Hematopoietic multipotent progenitor cell treated with erythropoietin and hydrocortisone succinate and interleukin-3 and kit ligand, for 8 days (in vitro differentiated cells): ENCODE results near the gene CYP4F3.
"Not testable (repeated sequence)": the region's sequence is repeated elsewhere in the genome, so short reads cannot be mapped to it uniquely, and the experiment has no call there.

Source experiments
- DNase-seq: peaks from one replicate; pipeline ENCODE4 v3.0.0-alpha.2; 2015

The CYP4F3 gene

DNA sequence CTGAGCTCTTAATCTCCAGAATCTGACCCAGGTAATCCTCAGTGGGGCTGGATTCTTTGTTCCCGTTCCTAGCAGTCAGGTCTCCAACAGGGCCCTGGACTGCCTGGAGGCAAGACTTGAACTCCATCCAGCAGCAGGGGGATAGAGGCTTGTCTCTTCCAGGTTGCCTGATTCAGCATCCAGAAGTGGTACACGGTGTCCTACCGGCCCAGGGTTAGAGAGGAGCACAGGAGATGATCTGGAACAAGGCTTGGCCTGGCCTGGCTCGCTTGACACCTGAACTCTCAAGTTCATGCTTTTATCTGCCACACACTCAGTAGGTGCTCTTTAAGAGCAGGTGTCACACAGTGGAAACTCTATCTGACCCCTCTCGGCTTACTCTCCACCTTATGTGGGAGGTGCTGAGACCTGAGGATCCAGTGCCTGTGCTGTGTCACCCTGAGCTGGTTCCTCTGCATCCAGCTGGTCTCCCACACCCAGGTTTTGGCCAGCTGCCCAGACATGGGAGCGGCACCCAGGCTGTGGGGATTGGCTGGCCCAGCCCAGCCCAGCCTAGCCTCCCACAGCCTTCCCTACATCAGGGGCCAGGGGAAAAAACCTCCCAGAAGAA, at the start of gene CYP4F3:
TSS of gene CYP4F3 (plus strand) at position 604 of the 610 bp plus-strand sequence. CDS start 519 bp downstream, outside the sequence.
- DNase-seq = peak; percentile 98

GRCh38 chr19:15591796-15592195, 48.9 kb upstream of the CYP4F3 start:
- DNase-seq = no peak

DNA sequence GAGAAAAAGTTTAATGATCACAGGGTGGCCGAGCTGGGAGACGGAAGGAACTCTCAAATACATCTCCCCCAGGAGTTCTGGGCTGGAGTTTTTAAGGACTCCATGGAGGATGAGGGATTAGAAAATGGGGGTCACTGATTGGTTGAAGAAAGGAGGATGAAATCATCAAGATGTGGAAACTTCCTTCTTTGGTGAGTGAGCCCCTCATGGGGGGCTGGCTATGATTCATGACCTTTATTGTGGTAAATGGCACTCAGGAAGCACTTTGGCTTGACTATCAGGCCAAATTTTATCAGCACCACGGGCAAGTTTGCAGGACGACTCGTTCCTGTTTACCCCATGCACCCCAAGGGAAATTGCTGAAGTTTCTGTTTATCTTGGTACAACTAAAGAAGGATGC, 48.2 kb upstream of the CYP4F3 start:
- DNase-seq = not testable (repeated sequence)

- DNase-seq = not testable (repeated sequence)
These were observed 46.9 kb upstream of the CYP4F3 start for GRCh38 chr19:15593766-15594165.

- no peak for DNase-seq
These were observed 45.6 kb upstream of the CYP4F3 start for GRCh38 chr19:15595069-15595468.

DNA sequence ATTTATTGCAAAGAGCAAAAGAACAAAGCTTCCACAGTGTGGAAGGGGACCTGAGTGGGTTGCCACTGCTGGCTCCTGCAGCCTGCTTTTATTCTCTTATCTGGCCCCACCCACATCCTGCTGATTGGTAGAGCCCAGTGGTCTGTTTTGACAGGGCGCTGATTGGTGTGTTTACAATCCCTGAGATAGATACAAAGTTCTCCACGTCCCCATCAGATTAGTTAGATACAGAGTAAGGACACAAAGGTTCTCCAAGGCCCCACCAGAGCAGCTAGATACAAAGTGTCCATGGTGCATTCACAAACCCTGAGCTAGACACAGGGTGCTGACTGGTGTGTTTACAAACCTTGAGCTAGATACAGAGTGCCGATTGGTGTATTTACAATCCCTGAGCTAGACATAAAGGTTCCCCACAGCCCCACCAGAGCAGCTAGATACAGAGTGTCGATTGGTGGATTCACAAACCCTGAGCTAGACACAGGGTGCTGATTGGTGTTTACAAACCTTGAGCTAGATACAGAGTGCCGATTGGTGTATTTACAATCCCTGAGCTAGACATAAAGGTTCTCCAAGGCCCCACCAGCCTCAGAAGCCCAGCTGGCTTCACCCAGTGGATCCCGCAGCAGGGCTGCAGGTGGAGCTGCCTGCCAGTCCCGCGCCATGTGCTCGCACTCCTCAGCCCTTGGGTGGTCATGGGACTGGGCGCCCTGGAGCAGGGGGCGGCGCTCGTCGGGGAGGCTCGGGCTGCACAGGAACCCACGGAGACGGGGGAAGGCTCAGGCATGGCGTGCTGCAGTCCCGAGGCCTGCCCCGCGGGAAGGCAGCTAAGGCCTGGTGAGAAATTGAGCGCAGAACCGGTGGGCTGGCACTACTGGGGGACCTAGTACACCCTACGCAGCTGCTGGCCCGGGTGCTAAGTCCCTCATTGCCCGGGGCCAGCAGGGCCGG, 32.4 kb upstream of the CYP4F3 start:
- DNase-seq = not testable (repeated sequence)

DNA sequence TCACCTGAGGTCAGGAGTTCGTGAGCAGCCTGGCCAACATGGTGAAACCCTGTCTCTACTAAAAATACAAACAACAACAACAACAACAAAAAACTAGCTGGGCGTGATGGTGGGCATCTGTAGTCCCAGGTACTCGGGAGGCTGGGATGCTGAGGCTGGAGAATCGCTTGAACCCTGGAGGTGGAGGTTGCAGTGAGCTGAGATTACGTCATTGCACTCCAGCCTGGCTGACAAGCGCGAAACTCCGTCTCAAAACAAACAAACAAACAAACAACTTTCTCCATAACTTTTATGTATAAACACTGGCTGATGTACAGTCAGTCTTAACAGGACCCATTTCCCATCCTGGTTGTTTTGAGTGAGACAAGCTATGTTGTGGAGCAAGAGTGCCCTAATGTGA, 31.4 kb upstream of the CYP4F3 start:
- DNase-seq = no peak

DNA sequence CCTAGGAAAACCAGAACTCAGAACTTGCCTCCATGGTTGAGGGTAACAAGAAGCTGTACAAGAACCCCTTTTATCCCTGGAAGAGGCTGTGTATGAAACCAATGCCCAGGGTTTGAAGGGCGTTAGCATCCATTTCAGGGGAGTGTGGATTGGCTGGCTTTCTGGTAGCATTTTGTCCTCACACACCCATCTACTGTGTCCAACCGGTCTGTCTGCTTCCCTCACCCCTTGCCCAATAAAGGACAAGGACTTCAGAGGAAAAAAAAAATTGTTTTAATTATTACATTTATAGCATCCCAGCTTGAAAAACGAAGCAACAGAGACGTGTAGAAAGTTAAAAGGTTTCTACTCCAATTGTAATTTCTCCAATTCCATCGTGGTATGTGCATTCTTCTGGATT, 28.4 kb upstream of the CYP4F3 start:
- DNase-seq = no peak

DNA sequence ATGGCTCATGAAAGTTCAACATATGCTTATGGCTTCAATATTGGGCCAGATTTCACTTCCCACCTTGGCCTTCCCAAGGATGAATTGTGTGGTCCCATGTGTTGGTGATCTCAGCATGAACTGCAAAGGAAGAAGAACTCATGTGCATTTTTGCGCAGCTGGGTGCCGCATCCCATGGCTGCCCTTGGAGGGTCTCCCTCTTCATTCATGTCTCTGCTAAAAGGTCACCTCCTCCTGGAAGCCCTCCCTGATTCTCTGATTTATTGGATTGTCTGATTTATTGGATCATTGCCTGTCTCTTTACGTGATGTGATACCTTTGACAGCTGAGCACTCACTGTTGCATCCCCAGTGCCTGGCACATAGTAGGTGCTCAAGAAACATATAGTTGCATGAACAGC, 27.4 kb upstream of the CYP4F3 start:
- no peak for DNase-seq

DNA sequence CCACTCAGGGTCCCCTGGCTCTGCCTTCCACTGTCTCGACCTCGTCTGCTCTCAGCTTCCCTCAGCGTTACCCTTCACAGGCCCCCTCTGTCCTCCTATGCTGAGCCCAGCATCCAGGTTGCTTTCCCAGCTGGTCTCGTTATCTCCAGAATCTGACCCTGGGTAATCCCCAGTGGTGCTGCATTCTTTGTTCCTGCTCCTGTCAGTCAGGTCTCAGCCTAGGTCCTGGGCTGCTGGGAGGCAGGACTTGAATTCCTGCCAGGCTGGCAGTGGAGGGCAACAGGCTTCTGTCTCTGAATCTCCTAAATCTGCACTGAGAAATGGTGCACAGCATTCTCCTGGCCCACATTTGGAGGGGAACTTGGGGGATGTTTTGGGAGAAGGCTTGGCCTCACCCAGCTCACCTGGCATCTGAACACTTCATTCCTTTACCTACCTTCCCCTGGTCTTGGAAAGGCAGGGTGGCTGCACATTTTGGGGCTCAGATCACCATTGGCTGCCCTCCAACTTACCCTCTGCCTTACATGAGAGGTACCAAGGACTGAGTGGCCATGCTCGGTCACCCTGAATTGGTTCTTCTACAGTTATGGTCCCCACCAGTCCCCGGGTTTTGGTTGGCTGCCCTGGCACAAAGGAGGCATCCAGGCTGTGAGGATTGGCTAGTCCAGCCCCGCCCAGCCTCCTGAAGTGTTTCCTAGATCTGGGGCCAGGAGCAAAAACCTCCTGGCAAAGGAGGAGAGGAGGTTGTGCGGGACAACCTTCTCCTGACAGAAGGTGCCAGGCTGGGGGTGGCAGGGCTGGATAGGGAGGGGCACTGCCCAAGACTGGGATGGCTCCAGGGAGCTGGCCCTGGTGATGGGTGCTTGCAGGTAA, 26.0 kb upstream of the CYP4F3 start, which contains the start of gene CYP4F8:
TSS of gene CYP4F8 (plus strand) at position 712 of the 873 bp plus-strand sequence. CDS start 399 bp downstream, outside the sequence.
- no peak for DNase-seq

- no peak for DNase-seq
These were observed 25.2 kb upstream of the CYP4F3 start for GRCh38 chr19:15615526-15615925.

DNA sequence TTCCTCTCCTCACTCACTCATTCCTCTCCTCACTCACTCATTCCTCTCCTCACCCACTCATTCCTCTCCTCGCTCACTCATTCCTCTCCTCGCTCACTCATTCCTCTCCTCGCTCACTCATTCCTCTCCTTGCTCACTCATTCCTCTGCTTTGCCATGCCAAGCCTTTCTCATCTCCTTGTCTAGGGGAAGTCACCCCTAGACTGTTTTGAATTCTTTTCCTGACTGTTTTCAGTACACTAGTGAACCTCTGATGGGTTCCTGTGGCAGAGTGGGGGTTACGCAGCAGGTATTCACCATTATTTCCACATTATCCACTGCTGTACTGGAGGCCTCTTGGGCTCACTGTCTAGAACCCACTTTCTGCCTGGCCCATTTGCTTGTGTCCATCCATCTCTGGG, 24.5 kb upstream of the CYP4F3 start:
- no peak for DNase-seq

DNA sequence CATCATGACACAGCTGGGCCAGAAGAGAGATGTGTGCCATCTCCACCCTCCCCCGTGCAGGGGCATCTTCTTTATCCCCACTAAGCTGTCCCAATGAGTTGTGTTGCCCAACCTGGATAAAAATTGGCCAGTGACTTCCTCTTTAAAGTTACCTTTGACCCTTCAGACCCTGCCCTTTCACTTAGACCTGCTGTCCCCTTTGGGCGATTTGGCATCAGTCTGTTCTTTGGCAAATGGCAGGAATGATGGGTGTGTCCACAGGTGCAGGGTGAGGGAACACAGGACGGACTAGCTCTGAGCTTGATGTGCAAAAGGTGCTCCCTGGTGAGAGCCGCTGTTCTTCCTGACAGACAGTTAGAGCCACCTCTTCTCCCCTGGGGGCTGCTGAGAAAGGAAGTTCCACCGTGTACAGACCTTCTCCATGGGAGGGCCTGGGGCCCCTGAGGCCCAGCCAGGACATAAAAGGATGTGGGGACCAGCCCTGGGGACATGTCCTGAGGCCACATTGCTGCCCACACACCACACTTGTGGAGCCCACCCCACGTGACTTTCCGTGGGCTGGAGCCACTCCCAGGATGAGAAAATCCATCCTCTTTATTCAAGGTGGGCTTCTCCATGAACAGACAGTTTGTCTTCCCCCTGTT, 23.9 kb upstream of the CYP4F3 start:
- no peak for DNase-seq

DNA sequence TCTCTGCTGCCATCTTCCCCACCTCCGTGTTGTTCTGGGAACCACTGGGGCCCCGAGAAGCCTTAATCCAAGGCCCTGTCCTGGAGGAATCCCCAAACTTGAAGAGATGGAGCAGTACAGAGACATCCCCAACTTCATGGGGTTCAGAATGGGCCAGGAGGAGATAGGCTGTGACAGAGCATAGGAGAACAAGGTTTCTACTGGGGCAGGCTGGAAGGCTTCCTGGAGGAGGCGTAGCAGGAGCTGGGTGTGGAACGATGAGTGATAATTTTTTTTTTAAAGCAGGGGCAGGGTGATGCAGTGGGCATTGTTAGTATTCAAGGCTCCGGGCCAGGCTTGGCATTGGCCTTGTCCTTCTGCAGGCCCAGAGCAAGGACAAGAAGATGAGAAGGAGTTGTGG, 22.4 kb upstream of the CYP4F3 start:
- no peak for DNase-seq

DNA sequence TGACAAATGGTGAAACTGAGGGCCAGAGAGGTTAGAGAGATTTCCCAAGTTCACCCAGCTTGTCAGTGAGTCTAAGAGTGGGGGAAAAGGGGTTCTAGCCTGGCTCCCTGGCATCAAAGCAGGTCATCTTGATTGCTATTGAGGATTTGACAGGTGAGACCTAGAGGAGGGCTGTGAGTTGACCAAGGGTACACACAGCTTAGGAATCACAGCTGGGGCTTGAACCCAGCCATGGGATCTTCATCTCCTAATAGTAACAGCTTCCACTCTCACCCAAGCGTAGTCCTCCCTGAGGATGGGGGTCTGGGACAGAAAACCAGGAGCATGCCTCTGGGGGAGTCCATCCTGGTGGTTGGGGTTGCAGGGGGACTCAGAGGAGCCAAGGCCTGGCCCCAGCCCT, 18.9 kb upstream of the CYP4F3 start:
- DNase-seq = no peak

DNA sequence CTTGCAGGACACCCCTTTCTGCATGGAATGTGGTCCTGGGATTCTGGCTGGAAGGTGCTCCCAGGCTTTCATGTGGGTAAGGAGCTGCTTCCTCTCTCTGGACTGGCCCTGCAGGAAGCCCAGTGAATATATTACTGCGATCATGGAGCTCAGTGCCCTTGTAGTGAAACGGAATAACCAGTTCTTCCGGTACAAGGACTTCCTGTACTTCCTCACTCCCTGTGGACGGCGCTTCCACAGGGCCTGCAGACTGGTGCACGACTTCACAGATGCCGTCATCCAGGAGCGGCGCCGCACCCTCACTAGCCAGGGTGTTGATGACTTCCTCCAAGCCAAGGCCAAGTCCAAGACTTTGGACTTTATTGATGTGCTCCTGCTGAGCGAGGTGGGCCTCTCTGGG, 17.7 kb upstream of the CYP4F3 start:
- DNase-seq = no peak

DNA sequence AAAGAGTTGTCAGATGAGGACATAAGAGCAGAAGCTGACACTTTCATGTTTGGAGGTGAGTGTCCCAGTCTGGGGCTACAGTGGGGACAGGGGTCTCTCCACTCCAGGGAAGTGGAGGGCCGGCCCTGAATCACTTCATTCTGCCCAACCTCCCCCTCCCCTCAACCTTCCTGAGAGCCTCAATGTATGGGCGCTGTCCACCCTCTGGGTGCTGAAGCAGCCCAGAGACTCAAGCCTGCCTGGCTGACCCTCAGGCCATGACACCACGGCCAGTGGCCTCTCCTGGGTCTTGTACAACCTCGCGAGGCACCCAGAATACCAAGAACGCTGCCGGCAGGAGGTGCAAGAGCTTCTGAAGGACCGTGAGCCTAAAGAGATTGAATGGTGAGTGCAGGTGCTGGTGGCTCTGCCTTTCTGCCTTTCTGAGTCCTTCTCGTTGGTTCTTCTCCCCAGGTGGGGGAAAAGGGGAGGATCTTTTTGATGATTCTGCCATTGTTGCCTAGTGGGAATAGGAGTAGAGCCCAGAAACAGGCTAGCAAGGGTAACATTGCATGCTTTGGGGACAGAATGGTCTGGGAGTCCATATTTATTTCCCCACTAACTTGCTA, 16.9 kb upstream of the CYP4F3 start:
- no peak for DNase-seq

GRCh38 chr19:15628236-15629002, 12.3 kb upstream of the CYP4F3 start:
- no peak for DNase-seq

GRCh38 chr19:15629003-15629880, 11.5 kb upstream of the CYP4F3 start:
- peak; percentile 76 for DNase-seq

DNA sequence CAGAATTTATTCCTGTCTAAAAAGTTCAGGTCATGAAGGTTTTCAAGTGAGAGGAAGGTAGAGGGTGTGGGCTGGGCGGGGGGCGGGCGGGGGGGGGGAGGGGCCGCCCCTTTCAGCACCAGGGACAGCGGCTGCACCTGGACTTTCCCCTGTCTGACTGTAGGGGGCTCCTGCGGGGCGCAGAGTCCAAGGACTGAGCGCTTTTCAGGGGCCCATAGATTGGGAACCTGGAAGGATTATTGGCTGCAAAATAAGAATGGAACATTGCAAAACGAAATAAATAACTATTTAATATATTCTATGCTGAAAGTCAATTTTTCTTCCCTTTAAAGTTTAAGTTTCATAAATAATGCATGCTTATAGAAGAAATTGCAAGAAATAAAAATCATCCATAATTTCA, 8.9 kb upstream of the CYP4F3 start:
- peak; percentile 60 for DNase-seq
